ENCODE results near the gene DCDC2B. TPM values are rescaled to one million over a fixed set of nuclear protein-coding genes. Genes with fewer than 3 reads are reported as not detected.

DCDC2B gene
- polyA plus RNA-seq, 2 of the 4 experiments (the other 2 are of a cell fraction), result not detected

- TF ChIP-seq PBX3 (IDR thresholded peaks at IDR 0.05) (no peak), NR3C1 (IDR thresholded peaks at IDR 0.05) (no peak), ELK1 (IDR thresholded peaks at IDR 0.05; ENCODE audit: low read depth, low read length) (no peak), MYC (IDR thresholded peaks at IDR 0.05; ENCODE audit: borderline replicate concordance, low read length) (no peak), FOSL2 (IDR thresholded peaks at IDR 0.05) (no peak), FOSL2 (CRISPR knock-in tag; IDR thresholded peaks at IDR 0.05) (peak; percentile 35), CTCF (IDR thresholded peaks at IDR 0.05) (no peak), MAFK (IDR thresholded peaks at IDR 0.05; ENCODE audit: partially characterized antibody) (no peak), SREBF2 (IDR thresholded peaks at IDR 0.05) (no peak), EP300 (IDR thresholded peaks at IDR 0.05) (no peak), RAD21 (conservative IDR thresholded peaks at IDR 0.05 in 1 of 2, IDR thresholded peaks at IDR 0.05 in 1 of 2) (no peak), HOXB13 (CRISPR knock-in tag; IDR thresholded peaks at IDR 0.05; ENCODE audit: low read depth) (no peak), HOXB5 (CRISPR knock-in tag; IDR thresholded peaks at IDR 0.05) (no peak), KDM5A (IDR thresholded peaks at IDR 0.05) (no peak), BCL3 (IDR thresholded peaks at IDR 0.05) (peak; percentile 60; the same call in 1 of the 3 replicates), FOSB (CRISPR knock-in tag; IDR thresholded peaks at IDR 0.05) (no peak), NFE2L2 (conservative IDR thresholded peaks at IDR 0.05; ENCODE audit: low read length) (no peak), PHF8 (IDR thresholded peaks at IDR 0.05; ENCODE audit: borderline replicate concordance, low read depth) (peak; percentile 64; the same call in 1 of the 2 replicates), CEBPB (IDR thresholded peaks at IDR 0.05) (no peak), HMGXB4 (CRISPR knock-in tag; IDR thresholded peaks at IDR 0.05; ENCODE audit: borderline replicate concordance) (no peak), CBX8 (IDR thresholded peaks at IDR 0.05) (no peak), TP53 (CRISPR knock-in tag; IDR thresholded peaks at IDR 0.05) (no peak), CHD4 (IDR thresholded peaks at IDR 0.05; ENCODE audit: borderline replicate concordance) (no peak)
Measured at GRCh38 chr1:32221980-32222755, 13.3 kb downstream of the DCDC2B start, which contains the start of the genes EIF3I and TMEM234 (continued).
